Choroid plexus epithelial cell (primary cell): Measurements from ENCODE around the gene ZNF32.

Experiments
- DNase-seq: peaks from one replicate; pipeline ENCODE4 v3.0.0-alpha.2; 2010; ENCODE audit warnings: low read depth
- H3K4me3 ChIP-seq: 2 replicates; pipeline ENCODE4 v1.5.1; 2011; ENCODE audit warnings: low read depth, mild to moderate bottlenecking, control low read depth, low read length, moderate library complexity
- CTCF ChIP-seq: conservative IDR thresholded peaks from 2 replicates; pipeline ENCODE4 v1.5.1; 2011; ENCODE audit warnings: low read depth, mild to moderate bottlenecking, control low read depth, inconsistent platforms, low read length, moderate library complexity

The ZNF32 gene

GRCh38 chr10:43681721-43682120, 33.0 kb upstream of the ZNF32 start:
- TF ChIP-seq CTCF = no peak
- DNase-seq = no peak
- no peak overlapping the region for H3K4me3 ChIP-seq

- no peak for TF ChIP-seq CTCF
- no peak for DNase-seq
- no peak overlapping the region for H3K4me3 ChIP-seq
These were observed 32.5 kb upstream of the ZNF32 start for GRCh38 chr10:43681220-43681619.

GRCh38 chr10:43680035-43680434, 31.4 kb upstream of the ZNF32 start:
- DNase-seq = peak; percentile 41
- no peak overlapping the region for H3K4me3 ChIP-seq
- no peak for TF ChIP-seq CTCF

GRCh38 chr10:43679509-43679908, 30.8 kb upstream of the ZNF32 start:
- H3K4me3 ChIP-seq = no peak overlapping the region
- no peak for DNase-seq
- TF ChIP-seq CTCF = no peak

GRCh38 chr10:43678654-43679053, 30.0 kb upstream of the ZNF32 start:
- no peak for DNase-seq
- no peak overlapping the region for H3K4me3 ChIP-seq
- TF ChIP-seq CTCF = no peak

- H3K4me3 ChIP-seq = no peak overlapping the region
These were observed 28.2 kb upstream of the ZNF32 start for GRCh38 chr10:43676901-43677300.

GRCh38 chr10:43676331-43676730, 27.6 kb upstream of the ZNF32 start:
- H3K4me3 ChIP-seq = no peak overlapping the region
- no peak for TF ChIP-seq CTCF
- no peak for DNase-seq

More at GRCh38 chr10:43676901-43677300, 28.2 kb upstream of the ZNF32 start:
- no peak for DNase-seq
- TF ChIP-seq CTCF = no peak
